ENCODE results near the gene BCLAF1.
"Not testable (repeated sequence)": the region's sequence is repeated elsewhere in the genome, so short reads cannot be mapped to it uniquely, and the experiment has no call there.

Gene BCLAF1

DNA sequence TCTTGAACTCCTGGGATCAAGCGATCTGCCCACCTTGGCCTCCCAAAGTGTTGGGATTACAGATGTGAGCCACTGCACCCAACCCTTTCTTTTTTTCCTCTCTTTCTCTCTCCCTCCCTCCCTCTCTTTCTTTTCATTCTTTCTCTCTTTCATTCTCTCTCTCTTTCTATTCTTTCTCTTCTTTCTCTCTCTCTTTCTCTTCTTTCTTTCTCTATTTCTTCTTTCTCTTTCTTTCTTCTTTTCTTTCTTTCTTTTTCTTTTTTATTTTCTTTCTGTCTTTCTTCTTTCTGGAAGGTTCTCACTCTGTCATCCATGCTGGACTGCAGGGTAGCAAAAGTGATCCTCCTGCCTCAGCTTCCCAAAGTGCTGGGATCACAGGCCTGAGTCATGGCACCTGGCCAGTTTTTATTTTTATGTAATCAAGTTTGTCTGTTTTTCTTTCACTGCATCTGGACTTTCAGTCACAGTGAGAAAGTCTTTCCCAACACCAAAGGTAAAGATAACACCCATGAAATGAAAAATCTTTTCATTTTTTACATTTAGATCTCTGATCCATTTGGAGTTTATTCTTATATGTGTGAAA, 20.2 kb upstream of the BCLAF1 start:
- FAIRE-seq, result no peak
- DNase-seq (ENCODE audit: insufficient read length, low spot score), result no peak

DNA sequence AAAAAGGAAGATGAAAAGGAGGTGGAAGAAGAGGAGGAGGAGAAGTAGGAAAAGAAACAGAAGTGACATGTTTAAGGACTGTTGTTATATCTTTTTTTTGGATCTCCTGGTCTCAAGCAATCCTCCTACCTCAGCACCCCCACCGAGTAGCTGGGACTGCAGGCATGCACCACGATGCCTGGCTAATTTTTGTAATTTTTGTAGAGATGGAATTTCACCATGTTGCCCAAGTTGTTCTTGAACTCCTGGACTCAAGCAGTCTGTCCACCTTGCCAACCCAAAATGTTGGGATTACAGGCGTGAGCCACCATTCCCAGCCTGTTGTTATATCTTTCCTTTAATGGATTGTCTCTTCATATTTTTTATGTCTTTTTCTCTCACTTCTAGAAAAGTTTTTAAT, 19.5 kb upstream of the BCLAF1 start:
- FAIRE-seq (no peak), DNase-seq (ENCODE audit: insufficient read length, low spot score) (no peak)

GRCh38 chr6:136308469-136308868, 18.8 kb upstream of the BCLAF1 start:
- not testable (repeated sequence) for FAIRE-seq; DNase-seq (ENCODE audit: insufficient read length, low spot score)

- FAIRE-seq (no peak), DNase-seq (ENCODE audit: insufficient read length, low spot score) (no peak)
Measured at GRCh38 chr6:136307351-136307750, 17.7 kb upstream of the BCLAF1 start.

DNA sequence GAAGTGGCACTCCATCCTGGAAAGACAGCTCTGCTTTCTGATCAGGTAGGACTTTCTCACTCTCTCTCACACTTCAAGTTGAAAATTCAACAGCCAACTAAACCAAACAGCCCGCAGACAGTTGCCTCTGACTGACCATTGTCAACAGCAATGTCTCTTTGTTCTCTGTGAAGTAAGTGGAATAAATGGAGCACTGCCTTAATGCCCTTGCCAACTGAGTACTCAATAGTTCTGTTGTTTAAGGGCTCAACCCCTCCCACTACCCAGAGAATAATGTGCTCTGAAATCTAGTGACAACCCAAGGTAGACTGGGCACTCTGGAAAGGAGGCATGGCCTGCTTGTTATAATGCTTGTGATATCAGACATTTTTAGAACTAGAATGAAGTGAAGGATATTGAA, 16.8 kb upstream of the BCLAF1 start:
- FAIRE-seq, result no peak

GRCh38 chr6:136304410-136304809, 14.8 kb upstream of the BCLAF1 start:
- FAIRE-seq (no peak), DNase-seq (ENCODE audit: insufficient read length, low spot score) (no peak)

More for the DNA sequence above, 16.8 kb upstream of the BCLAF1 start:
- no peak for DNase-seq (ENCODE audit: insufficient read length, low spot score)

- FAIRE-seq (no peak), DNase-seq (ENCODE audit: insufficient read length, low spot score) (no peak)
Measured at GRCh38 chr6:136303516-136303915, 13.9 kb upstream of the BCLAF1 start.

DNA sequence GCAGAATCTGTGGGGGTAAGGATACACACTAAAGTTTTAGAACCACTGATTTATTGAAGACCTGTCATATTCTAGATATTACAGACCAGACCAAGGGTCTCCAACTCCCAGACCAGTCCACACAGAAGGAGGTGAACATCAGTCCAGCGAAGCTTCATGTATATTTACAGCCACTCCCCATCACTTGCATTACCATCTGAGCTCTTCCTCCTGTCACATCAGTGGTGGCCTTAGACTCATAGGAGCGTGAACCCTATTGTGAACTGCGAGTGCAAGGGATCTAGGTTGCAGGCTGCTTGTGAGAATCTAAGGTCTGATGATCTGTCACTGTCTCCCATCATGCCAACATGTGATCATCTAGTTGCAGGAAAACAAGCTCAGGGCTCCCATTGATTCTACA, 5.0 kb upstream of the BCLAF1 start:
- DNase-seq (ENCODE audit: insufficient read length, low spot score) (no peak), FAIRE-seq (no peak)

DNA sequence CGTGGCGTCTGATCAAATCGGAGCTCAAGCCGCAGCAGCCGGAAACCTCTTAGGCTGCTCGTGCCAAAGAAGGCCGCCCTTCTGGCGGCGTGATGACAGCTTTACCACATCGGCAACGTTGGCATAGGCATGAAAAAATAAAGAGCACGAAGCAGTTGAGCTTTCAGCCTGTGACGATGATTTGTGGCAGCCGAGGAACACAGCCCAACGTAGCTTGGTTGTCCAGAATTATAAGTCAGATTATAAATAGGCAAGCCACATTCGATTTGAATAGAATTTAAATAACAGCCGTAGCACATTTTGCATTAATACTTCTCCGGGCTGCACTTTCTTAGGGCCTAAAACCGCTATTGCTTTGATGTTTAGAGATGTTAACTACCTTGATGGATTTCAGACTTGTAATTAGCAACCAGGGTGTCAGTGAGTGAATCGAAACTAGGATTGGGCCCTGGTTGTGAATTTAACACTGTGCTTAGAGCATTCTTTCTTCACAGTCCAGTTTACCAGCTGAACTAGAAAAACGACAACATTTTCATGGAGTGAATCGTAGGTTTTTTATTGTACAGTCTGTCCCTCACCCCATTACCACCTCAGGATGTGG, 864 bp upstream of the BCLAF1 start:
- DNase-seq (ENCODE audit: insufficient read length, low spot score) (peak; percentile 24), FAIRE-seq (no peak)

DNA sequence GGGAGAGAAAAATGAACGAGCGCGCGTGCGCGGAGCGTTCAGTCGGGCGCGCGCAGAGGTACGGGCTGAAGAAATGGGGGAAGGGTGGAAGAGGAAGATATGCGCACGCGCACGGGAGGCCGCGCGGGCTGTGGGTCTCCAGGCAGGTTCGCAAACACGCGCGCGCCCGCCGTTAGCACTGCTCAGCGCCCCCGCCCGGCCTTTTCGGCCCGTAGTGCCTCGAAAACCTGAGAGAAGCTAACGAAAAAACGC, 393 bp downstream of the BCLAF1 start:
- DNase-seq (ENCODE audit: insufficient read length, low spot score), result peak; percentile 28
- no peak for FAIRE-seq

- peak; percentile 20 for DNase-seq (ENCODE audit: insufficient read length, low spot score)
- FAIRE-seq, result peak; percentile 78
Measured at GRCh38 chr6:136288566-136289326, 900 bp downstream of the BCLAF1 start.

DNA sequence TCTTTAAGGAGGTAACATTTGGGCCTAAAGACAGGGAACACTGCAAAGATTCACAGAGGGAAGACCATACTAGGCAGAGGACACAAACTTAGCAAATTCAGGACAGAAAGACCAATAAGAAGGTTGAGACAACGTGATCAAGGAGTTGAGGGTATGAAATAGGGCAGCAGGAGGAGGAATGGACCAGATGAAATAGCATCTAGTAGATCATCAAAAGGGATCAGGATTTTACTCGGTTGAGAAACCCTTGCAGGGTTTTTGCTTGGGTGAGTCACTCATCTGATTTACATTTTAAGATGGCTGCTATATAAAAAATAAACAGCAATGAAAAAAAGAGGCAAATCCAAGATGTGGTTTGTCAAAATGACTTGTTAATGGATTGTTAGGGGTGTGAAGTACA, 4.7 kb downstream of the BCLAF1 start:
- no peak for DNase-seq (ENCODE audit: insufficient read length, low spot score)
- no peak for FAIRE-seq

DNA sequence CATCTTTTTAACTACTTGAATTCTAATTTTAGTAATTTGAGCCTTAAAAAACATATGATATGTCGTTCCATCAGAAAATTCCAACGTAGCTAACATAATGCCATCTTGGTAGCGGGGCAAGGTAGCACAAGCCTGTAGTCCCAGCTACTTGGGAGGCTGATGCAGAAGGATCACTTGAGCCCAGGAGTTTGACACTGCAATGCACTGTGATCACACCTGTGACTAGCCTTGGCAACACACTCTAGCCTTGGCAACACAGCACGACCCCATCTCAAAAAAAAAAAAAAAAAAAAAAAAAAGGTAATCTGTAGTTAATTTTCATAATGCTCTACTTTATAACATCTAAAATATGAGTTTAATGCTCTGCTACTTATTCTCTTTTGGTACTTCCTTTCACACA, 6.7 kb downstream of the BCLAF1 start:
- FAIRE-seq, result peak; percentile 48
- no peak for DNase-seq (ENCODE audit: insufficient read length, low spot score)

DNA sequence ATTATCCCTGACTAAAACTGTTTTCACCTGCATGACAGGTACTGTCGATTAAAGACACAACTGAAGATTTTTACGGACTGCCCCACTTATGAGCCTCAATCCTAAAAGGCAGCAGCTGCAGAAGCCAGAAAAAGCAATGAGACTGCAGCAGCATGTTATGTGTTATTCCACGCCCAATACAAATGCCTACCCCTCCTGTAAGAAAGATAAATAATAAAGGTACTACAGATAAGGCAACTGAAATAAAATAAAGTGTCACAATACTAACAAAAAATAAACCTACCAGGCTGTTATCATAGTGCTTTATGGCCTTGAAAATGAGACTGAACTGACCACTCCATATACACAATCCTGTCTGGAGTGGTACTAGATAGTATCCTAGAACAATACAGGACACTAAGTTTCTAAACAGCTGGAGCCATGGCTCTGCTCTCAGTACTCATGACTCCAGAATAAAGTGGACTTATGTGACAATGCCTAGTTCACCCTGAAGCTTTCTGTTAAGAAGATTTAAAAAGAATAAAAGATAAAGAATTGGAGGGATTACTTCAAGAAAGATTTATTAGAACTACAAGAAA, 9.5 kb downstream of the BCLAF1 start:
- no peak for FAIRE-seq

DNA sequence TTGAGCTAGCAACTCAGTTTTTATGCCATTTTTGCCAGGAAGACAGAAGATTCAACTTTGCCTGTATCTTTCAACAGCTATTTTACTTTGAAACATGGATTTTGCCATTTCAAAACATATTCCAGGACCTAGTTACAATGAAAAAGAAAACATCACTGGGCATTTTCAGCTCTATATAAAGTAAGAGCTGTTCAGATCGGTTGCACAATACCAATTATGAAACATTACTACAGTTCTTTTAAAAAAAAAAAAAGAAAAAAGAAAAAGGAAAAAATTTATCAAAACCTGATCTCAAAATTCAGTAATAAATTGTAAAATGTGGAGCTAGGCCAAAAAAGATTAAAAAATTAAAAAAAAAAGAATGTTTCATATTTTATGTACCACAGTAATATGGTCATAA, 15.6 kb downstream of the BCLAF1 start:
- FAIRE-seq (no peak), DNase-seq (ENCODE audit: insufficient read length, low spot score) (no peak)

More for the DNA sequence above, 9.5 kb downstream of the BCLAF1 start:
- DNase-seq (ENCODE audit: insufficient read length, low spot score), result no peak

GRCh38 chr6:136265101-136265500, 24.5 kb downstream of the BCLAF1 start:
- no peak for DNase-seq (ENCODE audit: insufficient read length, low spot score)
- FAIRE-seq, result no peak

DNA sequence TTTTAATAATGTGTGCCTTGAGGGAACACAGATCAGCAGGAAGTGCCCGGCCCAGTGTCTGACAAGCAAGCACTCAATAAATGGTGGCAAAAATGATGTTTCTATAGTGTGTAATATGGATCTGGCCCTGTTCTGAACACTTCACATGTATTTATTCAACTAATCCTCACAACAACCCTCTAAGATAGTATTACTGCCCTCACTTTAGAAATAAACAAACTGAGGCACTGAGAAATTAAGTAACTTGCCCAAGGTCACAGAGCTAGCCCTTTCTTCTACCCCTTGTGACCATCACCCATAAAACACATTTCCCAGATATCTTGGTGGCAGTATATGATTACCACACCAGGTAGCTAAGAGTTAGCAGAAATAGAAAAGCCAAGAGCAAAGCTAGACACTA, 26.7 kb downstream of the BCLAF1 start:
- DNase-seq (ENCODE audit: insufficient read length, low spot score) (no peak), FAIRE-seq (no peak)

- FAIRE-seq, result no peak
- DNase-seq (ENCODE audit: insufficient read length, low spot score), result no peak
Measured at GRCh38 chr6:136254851-136255466, 34.7 kb downstream of the BCLAF1 start.

- DNase-seq (ENCODE audit: insufficient read length, low spot score), result no peak
Measured at GRCh38 chr6:136253734-136254133, 35.9 kb downstream of the BCLAF1 start.

DNA sequence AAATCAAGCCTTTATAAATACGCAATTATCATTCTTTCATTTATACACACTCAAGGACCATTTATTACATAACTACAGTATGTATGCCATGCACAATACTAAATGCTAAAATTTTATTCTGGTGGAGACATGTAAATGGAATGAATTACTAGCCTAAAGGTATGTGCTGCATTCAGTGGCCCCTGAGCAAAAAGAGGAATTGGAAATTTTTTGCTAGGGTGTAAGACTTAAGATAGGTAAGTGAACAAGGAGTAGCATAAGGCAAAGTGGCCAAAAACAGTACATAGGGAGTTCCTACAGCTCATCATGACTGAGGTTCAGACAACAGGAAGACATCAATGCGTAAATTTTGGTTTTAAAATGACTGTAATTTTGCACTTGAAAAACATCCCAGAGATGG, 37.2 kb downstream of the BCLAF1 start:
- DNase-seq (ENCODE audit: insufficient read length, low spot score) (no peak), FAIRE-seq (no peak)

More at GRCh38 chr6:136253734-136254133, 35.9 kb downstream of the BCLAF1 start:
- FAIRE-seq, result no peak

DNA sequence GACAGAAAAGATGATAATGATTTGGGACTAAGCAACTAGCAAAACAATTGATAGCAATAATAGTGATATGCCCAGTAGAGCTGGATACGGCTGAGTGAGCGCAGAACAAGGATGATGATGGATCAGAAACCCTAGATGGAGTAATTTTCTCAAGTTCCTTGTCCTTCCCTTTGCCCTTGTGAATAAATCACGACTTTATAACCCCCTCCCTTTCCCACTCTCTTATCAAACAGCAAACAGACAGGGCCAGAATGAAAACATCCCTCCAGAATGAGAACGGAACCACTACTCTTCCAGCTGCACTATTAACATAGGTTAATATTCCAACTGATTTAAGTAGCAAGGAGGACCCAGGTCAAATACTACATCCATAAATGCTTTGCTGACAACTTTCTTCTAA, 38.3 kb downstream of the BCLAF1 start:
- FAIRE-seq (no peak), DNase-seq (ENCODE audit: insufficient read length, low spot score) (no peak)

DNA sequence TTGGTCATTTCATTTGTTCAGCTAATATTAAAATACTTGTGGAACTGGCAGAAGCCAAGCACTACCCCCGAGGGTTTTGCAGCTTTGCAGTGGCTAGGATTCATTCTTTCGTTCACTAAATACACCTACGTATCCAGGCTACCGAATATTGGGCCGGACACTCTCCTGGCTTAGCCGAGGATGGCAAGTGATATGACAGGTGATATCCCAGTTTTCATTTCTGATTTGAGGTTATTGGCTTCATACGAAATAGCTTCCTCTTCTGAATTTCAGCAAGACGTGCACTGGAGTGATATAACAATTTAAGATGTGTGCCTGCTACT, 39.0 kb downstream of the BCLAF1 start:
- no peak for FAIRE-seq
- DNase-seq (ENCODE audit: insufficient read length, low spot score), result no peak
